H1 (cell line): ENCODE measurements around the gene PHACTR2. TPM values are rescaled to one million over a fixed set of nuclear protein-coding genes. Genes with fewer than 3 reads are reported as not detected.

Experiments
- CTCF ChIA-PET: fragments of 300-600 bp; sonication (Branson Sonifier 250); formaldehyde crosslinking; loops from one replicate; lab custom pipeline; 2021; ENCODE audit not compliant: partially characterized antibody; lab: Charles Lee
- POLR2A ChIA-PET: fragments of 300-600 bp; sonication (Branson Sonifier 250); formaldehyde crosslinking; loops from one replicate; lab custom pipeline; 2021; ENCODE audit warnings: inconsistent platforms; ENCODE audit not compliant: partially characterized antibody; lab: Charles Lee
- DNase-seq, 2 experiments: peaks; one replicate each; pipeline versions ENCODE4 v3.0.0 to v3.0.0-alpha.2; 2010 to 2022; ENCODE audit warnings: low spot score in 2 of 2, low read depth in 1 of 2, mixed read lengths in 1 of 2
- FAIRE-seq: peaks from 2 replicates; lab custom pipeline; 2011; peaks lifted over from hg19 to GRCh38; lab: Jason Lieb, UNC
- H2AFZ ChIP-seq: 2 replicates; pipeline ENCODE4 v1.8.1; 2012; ENCODE audit warnings: low read length, inconsistent platforms
- H2AK5ac ChIP-seq: 2 replicates; pipeline ENCODE4 v1.6.1; 2013; ENCODE audit warnings: low read depth, low read length
- H2BK120ac ChIP-seq: replicated peaks from 2 replicates; pipeline ENCODE3; 2013; ENCODE audit warnings: low read depth, low read length, inconsistent platforms
- H2BK12ac ChIP-seq: 2 replicates; pipeline ENCODE4 v1.6.1; 2013; ENCODE audit warnings: low read depth, low read length
- H2BK15ac ChIP-seq: 2 replicates; pipeline ENCODE4 v1.6.1; 2013; ENCODE audit warnings: low read length
- H2BK20ac ChIP-seq: 2 replicates; pipeline ENCODE4 v1.6.1; 2013; ENCODE audit warnings: low read length
- H2BK5ac ChIP-seq: 2 replicates; pipeline ENCODE4 v1.6.1; 2013; ENCODE audit warnings: low read depth, low read length
- H3K14ac ChIP-seq: 2 replicates; pipeline ENCODE4 v1.6.1; 2013; ENCODE audit warnings: inconsistent platforms; ENCODE audit not compliant: insufficient read length
- H3K18ac ChIP-seq: 2 replicates; pipeline ENCODE4 v1.6.1; 2013; ENCODE audit warnings: low read length; ENCODE audit errors: extremely low read depth
- H3K23ac ChIP-seq: 2 replicates; pipeline ENCODE4 v1.6.1; 2013; ENCODE audit warnings: inconsistent platforms; ENCODE audit not compliant: insufficient read length
- H3K23me2 ChIP-seq: 2 replicates; pipeline ENCODE4 v1.6.1; 2013; ENCODE audit warnings: low read depth, low read length
- H3K27ac ChIP-seq: 2 replicates; pipeline ENCODE4 v1.6.1; 2011; ENCODE audit warnings: low read depth, low read length, inconsistent platforms
- H3K27me3 ChIP-seq, 4 experiments: replicated peaks in 1 of 4; 1 replicate in 1 of 4; 2 replicates in 3 of 4; pipeline versions ENCODE4 v1.6.1 to v1.8.1; 2011 to 2013; ENCODE audit warnings: low read length in 3 of 4, mild to moderate bottlenecking in 3 of 4, inconsistent platforms in 2 of 4, mixed read lengths in 2 of 4, moderate library complexity in 1 of 4; ENCODE audit not compliant: control insufficient read depth in 3 of 4, insufficient read depth in 3 of 4; ENCODE audit errors: extremely low read depth in 1 of 4
- H3K36me3 ChIP-seq, 4 experiments: 2 replicates each; pipeline versions ENCODE4 v1.6.1 to v1.8.1; 2011 to 2013; ENCODE audit warnings: mild to moderate bottlenecking in 4 of 4, low read length in 3 of 4, moderate library complexity in 2 of 4, control low read depth in 1 of 4, inconsistent platforms in 1 of 4; ENCODE audit not compliant: insufficient read depth in 4 of 4, control insufficient read depth in 2 of 4
- H3K4ac ChIP-seq: replicated peaks from 2 replicates; pipeline ENCODE3; 2013; ENCODE audit warnings: low read length, low read depth, mixed read lengths, inconsistent platforms; ENCODE audit not compliant: insufficient read length
- H3K4me1 ChIP-seq, 4 experiments: replicated peaks in 1 of 4; 1 replicate in 1 of 4; 2 replicates in 3 of 4; pipeline versions ENCODE4 v1.6.1 to v1.8.1; 2011 to 2013; ENCODE audit warnings: low read length in 3 of 4, inconsistent platforms in 2 of 4, mixed read lengths in 1 of 4; ENCODE audit not compliant: insufficient read depth in 4 of 4, control insufficient read depth in 3 of 4
- H3K4me2 ChIP-seq, 2 experiments: 2 replicates each; pipeline versions ENCODE4 v1.6.1 to v1.8.1; 2011 to 2013; ENCODE audit warnings: low read depth in 2 of 2, low read length in 2 of 2, control low read depth in 1 of 2, inconsistent platforms in 1 of 2, mild to moderate bottlenecking in 1 of 2; ENCODE audit not compliant: insufficient read depth in 1 of 2
- H3K4me3 ChIP-seq, 4 experiments: fragments of 200-600, 300-600 bp in 1 of 4; sonication (generic), shearing (Covaris generic), sonication (Bioruptor Twin) in 1 of 4; 2 replicates each; pipeline versions ENCODE4 v1.5.1 to v1.8.1; 2011 to 2016; ENCODE audit warnings: low read length in 4 of 4, low read depth in 3 of 4, control low read depth in 2 of 4, inconsistent platforms in 2 of 4, mild to moderate bottlenecking in 2 of 4, mixed read lengths in 1 of 4, moderate library complexity in 1 of 4; ENCODE audit not compliant: insufficient read depth in 2 of 4; ENCODE audit errors: extremely low read depth in 1 of 4
- H3K56ac ChIP-seq: replicated peaks from 2 replicates; pipeline ENCODE3; 2013; ENCODE audit warnings: low read depth, mild to moderate bottlenecking, mixed read lengths, low read length, inconsistent platforms; ENCODE audit not compliant: insufficient read length
- H3K79me1 ChIP-seq: 2 replicates; pipeline ENCODE4 v1.6.1; 2013; ENCODE audit warnings: low read depth, low read length, control low read depth
- H3K79me2 ChIP-seq, 2 experiments: 2 replicates each; pipeline versions ENCODE4 v1.6.1 to v1.8.1; 2012 to 2013; ENCODE audit warnings: low read length in 2 of 2, mild to moderate bottlenecking in 2 of 2, inconsistent platforms in 1 of 2; ENCODE audit not compliant: insufficient read depth in 2 of 2, control insufficient read depth in 1 of 2
- H3K9ac ChIP-seq, 4 experiments: replicated peaks in 1 of 4; 1 replicate in 1 of 4; 2 replicates in 3 of 4; pipeline versions ENCODE4 v1.6.1 to v1.8.1; 2011 to 2013; ENCODE audit warnings: low read depth in 3 of 4, low read length in 3 of 4, control low read depth in 2 of 4, mild to moderate bottlenecking in 2 of 4, moderate library complexity in 2 of 4, inconsistent platforms in 1 of 4; ENCODE audit errors: extremely low read depth in 1 of 4
- H3K9me3 ChIP-seq, 2 experiments: 2 replicates each; pipeline versions ENCODE4 v1.6.1 to v1.8.1; 2012 to 2013; ENCODE audit warnings: mild to moderate bottlenecking in 2 of 2, moderate library complexity in 2 of 2, control low read depth in 1 of 2, inconsistent platforms in 1 of 2, low read depth in 1 of 2, low read length in 1 of 2, mixed read lengths in 1 of 2; ENCODE audit not compliant: insufficient read depth in 2 of 2
- H4K20me1 ChIP-seq, 2 experiments: replicated peaks in 1 of 2; 2 replicates each; pipeline versions ENCODE3 to v1.8.1; 2011 to 2013; ENCODE audit warnings: inconsistent platforms in 2 of 2, low read length in 2 of 2, mild to moderate bottlenecking in 1 of 2; ENCODE audit not compliant: insufficient read depth in 2 of 2, control insufficient read depth in 1 of 2
- H4K5ac ChIP-seq: 2 replicates; pipeline ENCODE4 v1.6.1; 2013; ENCODE audit warnings: low read length, low read depth, mixed read lengths, inconsistent platforms; ENCODE audit not compliant: insufficient read length
- H4K8ac ChIP-seq: 2 replicates; pipeline ENCODE4 v1.8.0; 2013; ENCODE audit warnings: mild to moderate bottlenecking, moderate library complexity, low read length, inconsistent platforms; ENCODE audit not compliant: insufficient read depth; ENCODE audit errors: extremely low read depth
- H4K91ac ChIP-seq: replicated peaks from 2 replicates; pipeline ENCODE3; 2013; ENCODE audit warnings: low read length, mixed read lengths, inconsistent platforms; ENCODE audit not compliant: insufficient read length
- ASH2L ChIP-seq: fragments of 200-600, 300-600 bp; sonication (generic); IDR thresholded peaks from one replicate; pipeline ENCODE4 v1.7.1; 2017; ENCODE audit warnings: low read length
- CBX8 ChIP-seq: fragments of 300-800, 300-1000 bp; sonication (generic); IDR thresholded peaks from 2 replicates; pipeline ENCODE4 v1.7.1; 2016; ENCODE audit warnings: low read depth, low read length, borderline replicate concordance
- CHD1 ChIP-seq: IDR thresholded peaks from 2 replicates; pipeline ENCODE4 v1.6.1; 2012; ENCODE audit warnings: low read depth, low read length, improper control_type of control experiment
- EZH2 ChIP-seq: fragments of 200-600 bp; sonication (generic); IDR thresholded peaks from 2 replicates; pipeline ENCODE4 v1.7.1; 2012; ENCODE audit warnings: low read depth, mild to moderate bottlenecking, moderate library complexity, low read length, inconsistent platforms; ENCODE audit not compliant: severe bottlenecking
- JUN ChIP-seq: IDR thresholded peaks from 2 replicates; pipeline ENCODE4 v1.6.1; 2011; ENCODE audit warnings: low read depth, mild to moderate bottlenecking, improper control_type of control experiment, low read length
- PHF8 ChIP-seq: fragments of 200-600 bp; sonication (generic); conservative IDR thresholded peaks from 2 replicates; pipeline ENCODE4 v1.7.1; 2012; ENCODE audit warnings: low read depth, mild to moderate bottlenecking, inconsistent platforms, low read length, moderate library complexity
- RFX5 ChIP-seq: IDR thresholded peaks from 2 replicates; pipeline ENCODE4 v1.6.1; 2011; ENCODE audit warnings: low read depth, low read length, improper control_type of control experiment, borderline replicate concordance
- SIRT6 ChIP-seq: IDR thresholded peaks from one replicate; pipeline ENCODE4 v1.7.1; 2012; ENCODE audit warnings: low read length, inconsistent platforms
- USF2 ChIP-seq: IDR thresholded peaks from 2 replicates; pipeline ENCODE4 v1.6.1; 2011; ENCODE audit warnings: low read length, improper control_type of control experiment
- WGBS, 2 experiments: shearing (Covaris generic) in 1 of 2; methylation state at CpG; one replicate each; pipeline versions ENCODE4 v1.1.6 to v1.1.7; 2013 to 2015; ENCODE audit warnings: low lambda C conversion rate in 2 of 2, mixed read lengths in 2 of 2, inconsistent platforms in 1 of 2, low coverage in 1 of 2, missing lambda C conversion rate in 1 of 2; ENCODE audit not compliant: insufficient replicate concordance in 2 of 2, insufficient coverage in 1 of 2, insufficient read length in 1 of 2; ENCODE audit errors: extremely low coverage in 1 of 2, missing lambda C conversion rate in 1 of 2; 5-methylcytosine and 5-hydroxymethylcytosine counted together
- polyA plus RNA-seq, 7 experiments: library from polyadenylated mRNA; depleted of rRNA in 3 of 7; stranded (reverse) in 5 of 7; unstranded in 2 of 7; fragments of >200 nt in 5 of 7; fragments of 200-250 nt in 2 of 7; gene quantifications; 1 replicate in 5 of 7; 2 replicates in 1 of 7; 4 replicates in 1 of 7; pipeline versions ENCODE4 v1.2.1 to v1.2.3, GENCODE V29; 2011 to 2013; ENCODE audit warnings: missing spikeins in 2 of 7, mixed read lengths in 2 of 7
- total RNA-seq: library from RNA; stranded (reverse); fragmentation: NEBNext Ultra II Directional; extraction: Animal tissue kit (Norgen Biotek cat#: 25700); gene quantifications from 2 replicates; pipeline ENCODE4 v1.2.1, GENCODE V29; 2021

Gene PHACTR2
- total and polyA plus RNA-seq, 2 of the 8 experiments (the other 6 are each of a cell fraction or from before 2014, with no cell fraction given), result 16.9 to 131 TPM

GRCh38 chr6:143697076-143697800 lies 19.5 kb downstream of the PHACTR2 start:
- no peak overlapping the region for H2BK5ac ChIP-seq
- peaks cover 2 to 12% (median 4%) of the 10 kb centered on the region in 4 experiments; a peak in 4 of 7 replicates for H3K4me1 ChIP-seq
- H3K9ac ChIP-seq, result no peak overlapping the region
- H4K5ac ChIP-seq, result no peak overlapping the region
- H4K91ac ChIP-seq, result no peak overlapping the region
- no peak overlapping the region for H3K4me2 ChIP-seq
- H4K20me1 ChIP-seq, result no peaks in the 10 kb centered on the region
- H2BK12ac ChIP-seq, result no peak overlapping the region
- no peak overlapping the region for H4K8ac ChIP-seq
- H3K14ac ChIP-seq, result no peak overlapping the region
- no peak overlapping the region for H3K27ac ChIP-seq
- ChIA-PET POLR2A (interaction anchor here (0.6 to 1.2 kb wide), 3 partner anchors 8 to 163 kb away, joined by 3 to 4 read pairs (median 4); no protein-coding TSS in a partner anchor), CTCF (interaction anchor here (0.7 to 1.2 kb wide), 2 partner anchors 53 to 244 kb away, joined by 3 read pairs; no protein-coding TSS in a partner anchor)
- H3K79me2 ChIP-seq, result peaks cover 11 to 96% of the 10 kb centered on the region in 2 experiments
- no peak overlapping the region for H3K4me3 ChIP-seq
- peaks cover 1% of the 10 kb centered on the region; the same call in 1 of the 2 replicates for H3K23me2 ChIP-seq
- 86% methylated on average over 2 of the region's 2 CpGs; no CpG with 5 or more reads in 1 of the 2 experiments for WGBS, 2 experiments
- H3K36me3 ChIP-seq, result no peaks in the 10 kb centered on the region; a peak in 2 of 8 replicates
- H2BK20ac ChIP-seq, result no peak overlapping the region
- H2BK120ac ChIP-seq, result no peak overlapping the region
- no peak overlapping the region for H2AK5ac ChIP-seq
- no peaks in the 10 kb centered on the region for H3K27me3 ChIP-seq
- FAIRE-seq, result no peak
- H3K23ac ChIP-seq, result no peak overlapping the region
- H3K79me1 ChIP-seq, result peaks cover 5% of the 10 kb centered on the region; the same call in 1 of the 2 replicates
- H2AFZ ChIP-seq, result no peak overlapping the region
- no peak overlapping the region for H3K18ac ChIP-seq
- DNase-seq, result no peak
- no peak overlapping the region for H2BK15ac ChIP-seq
- 0 out of 4 replicates have a peak, but pooled peaks cover 0 to 4% of the 10 kb centered on the region in 2 experiments for H3K9me3 ChIP-seq
- no peak overlapping the region for H3K4ac ChIP-seq
- no peak overlapping the region for H3K56ac ChIP-seq
- TF ChIP-seq PHF8 (no peak), ASH2L (no peak), CBX8 (no peak), SIRT6 (no peak), RFX5 (no peak), JUN (no peak), EZH2 (no peak), CHD1 (no peak), USF2 (no peak)
